MCF 10A (cell line): ENCODE measurements around the gene SDK1. TPM values are rescaled to one million over a fixed set of nuclear protein-coding genes. Genes with fewer than 3 reads are reported as not detected.

Source experiments
- BruUV-seq: library from RNA; stranded (reverse); fragments of 400-500 nt; replicated peaks from 2 replicates; lab custom pipeline; 2021; lab: Mats Ljungman, UMichigan
- CTCF ChIA-PET: fragments of 300-600 bp; sonication (Branson Sonifier 250); formaldehyde crosslinking; extraction: SDS; loops from one replicate; lab custom pipeline; 2021; ENCODE audit warnings: antibody characterized with exemption, inconsistent platforms; lab: Yijun Ruan, JAX
- POLR2A ChIA-PET: fragments of 300-600, 350-650 bp; sonication (Branson Sonifier 250); formaldehyde crosslinking; extraction: SDS; loops from one replicate; lab custom pipeline; 2020; ENCODE audit warnings: antibody characterized with exemption, inconsistent platforms; lab: Yijun Ruan, JAX
- DNase-seq: peaks from one replicate; pipeline ENCODE4 v3.0.0-alpha.2; 2018; ENCODE audit not compliant: unreplicated experiment
- H3K27ac Mint-ChIP-seq: one replicate; pipeline ENCODE4 v1.8.0; 2022; ENCODE audit warnings: mild to moderate bottlenecking, low read depth, mixed read lengths; ENCODE audit not compliant: unreplicated experiment
- H3K27me3 Mint-ChIP-seq: one replicate; pipeline ENCODE4 v1.8.0; 2022; ENCODE audit warnings: mixed read lengths; ENCODE audit not compliant: insufficient read depth, unreplicated experiment
- H3K36me3 Mint-ChIP-seq: one replicate; pipeline ENCODE4 v1.8.0; 2022; ENCODE audit warnings: mild to moderate bottlenecking, moderate library complexity, mixed read lengths; ENCODE audit not compliant: insufficient read depth, unreplicated experiment
- H3K4me1 Mint-ChIP-seq: one replicate; pipeline ENCODE4 v1.8.0; 2022; ENCODE audit warnings: mixed read lengths; ENCODE audit not compliant: insufficient read depth, unreplicated experiment
- H3K4me3 Mint-ChIP-seq: one replicate; pipeline ENCODE4 v1.8.0; 2022; ENCODE audit warnings: mild to moderate bottlenecking, moderate library complexity, mixed read lengths; ENCODE audit not compliant: unreplicated experiment
- H3K9me3 Mint-ChIP-seq: one replicate; pipeline ENCODE4 v1.8.0; 2022; ENCODE audit warnings: mixed read lengths; ENCODE audit not compliant: unreplicated experiment
- CTCF ChIP-seq: fragments of 200-600 bp; IDR thresholded peaks from one replicate; pipeline ENCODE4 v1.8.0; 2022; ENCODE audit warnings: antibody characterized with exemption, mild to moderate bottlenecking; ENCODE audit not compliant: unreplicated experiment
- intact Hi-C: fragments of 100-400 bp; cut with micrococcal nuclease; formaldehyde crosslinking; loops from 2 replicates; pipeline ENCODE4 v1.14.1; 2022
- total RNA-seq: library from RNA; stranded (reverse); gene quantifications from 2 replicates; pipeline ENCODE4 v1.2.3, GENCODE V29; 2022

SDK1 gene
- total RNA-seq, 1 experiment from 2014 or later: 3.3 TPM

GRCh38 chr7:3974329-3974728, 673.3 kb downstream of the SDK1 start:
- H3K4me3 Mint-ChIP-seq: no peak overlapping the region
- ChIA-PET POLR2A (no interaction called here), CTCF (no interaction called here)
- no peaks in the 10 kb centered on the region for H3K9me3 Mint-ChIP-seq
- intact Hi-C loops: no loop called here
- H3K4me1 Mint-ChIP-seq: no peaks in the 10 kb centered on the region
- H3K27me3 Mint-ChIP-seq: no peaks in the 10 kb centered on the region
- no peak overlapping the region for H3K27ac Mint-ChIP-seq
- no peak for TF ChIP-seq CTCF
- no TSS peak for BruUV-seq
- no peak for DNase-seq
- H3K36me3 Mint-ChIP-seq: no peaks in the 10 kb centered on the region

GRCh38 chr7:3975371-3975770, 674.3 kb downstream of the SDK1 start:
- BruUV-seq: no TSS peak
- intact Hi-C loops: no loop called here

DNA sequence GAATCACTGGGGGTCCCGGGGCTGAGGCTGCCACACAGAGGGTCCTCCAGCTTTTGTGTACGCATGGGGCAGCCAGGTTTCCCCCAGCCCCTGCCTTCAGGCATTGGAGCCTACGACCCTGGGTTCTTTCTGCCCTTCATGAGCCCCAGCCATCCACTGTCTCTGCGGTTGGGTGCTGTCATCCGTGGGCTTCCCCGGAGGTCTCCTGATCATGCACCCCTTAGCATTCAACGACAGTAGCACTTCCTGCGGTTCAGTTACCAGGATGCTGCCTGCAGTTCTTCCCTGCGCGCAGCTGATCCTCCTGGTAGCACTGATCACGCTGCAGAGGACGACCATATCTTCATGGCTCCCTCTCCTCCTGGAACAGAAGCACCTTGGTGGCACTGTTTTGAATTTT, 676.3 kb downstream of the SDK1 start:
- H3K27me3 Mint-ChIP-seq: no peaks in the 10 kb centered on the region
- H3K9me3 Mint-ChIP-seq: no peaks in the 10 kb centered on the region
- DNase-seq: no peak
- H3K27ac Mint-ChIP-seq: no peak overlapping the region
- no peaks in the 10 kb centered on the region for H3K4me1 Mint-ChIP-seq
- H3K4me3 Mint-ChIP-seq: no peak overlapping the region
- intact Hi-C loops: no loop called here
- BruUV-seq: no TSS peak
- CTCF ChIA-PET: interaction anchor here (1.0 kb wide), 1 partner anchor 504 kb away, joined by 5 read pairs; no protein-coding TSS in a partner anchor
- no peaks in the 10 kb centered on the region for H3K36me3 Mint-ChIP-seq
- no peak for TF ChIP-seq CTCF
- POLR2A ChIA-PET: no interaction called here

More at GRCh38 chr7:3975371-3975770, 674.3 kb downstream of the SDK1 start:
- Mint-ChIP-seq H3K9me3 (no peaks in the 10 kb centered on the region), H3K27ac (no peak overlapping the region), H3K4me1 (no peaks in the 10 kb centered on the region), H3K27me3 (no peaks in the 10 kb centered on the region), H3K4me3 (no peak overlapping the region), H3K36me3 (no peaks in the 10 kb centered on the region)
- DNase-seq: no peak
- ChIA-PET POLR2A (no interaction called here), CTCF (no interaction called here)
- no peak for TF ChIP-seq CTCF

GRCh38 chr7:3978839-3979238, 677.8 kb downstream of the SDK1 start:
- Mint-ChIP-seq H3K9me3 (no peaks in the 10 kb centered on the region), H3K27ac (no peak overlapping the region)

More at GRCh38 chr7:3978839-3979238, 677.8 kb downstream of the SDK1 start:
- Mint-ChIP-seq H3K4me1 (no peaks in the 10 kb centered on the region), H3K27me3 (no peaks in the 10 kb centered on the region), H3K36me3 (no peaks in the 10 kb centered on the region), H3K4me3 (no peak overlapping the region)
- no peak for TF ChIP-seq CTCF
- POLR2A ChIA-PET: no interaction called here
- DNase-seq: no peak
- CTCF ChIA-PET: interaction anchor here (0.6 kb wide), 1 partner anchor 768 kb away, joined by 3 read pairs; no protein-coding TSS in a partner anchor
- no TSS peak for BruUV-seq
- intact Hi-C loops: no loop called here
